Upper lobe of left lung (tissue), 4 donors: ENCODE measurements around the gene BPIFB4.

Experiments used
- CTCF ChIP-seq, 6 experiments: fragments of 450-650 bp in 4 of 6; fragments of 200-600 bp in 2 of 6; sonication (generic) in 2 of 6; IDR thresholded peaks; one replicate each; pipeline ENCODE4 v1.5.1; 2016 to 2019; ENCODE audit warnings: antibody characterized with exemption in 6 of 6
- EP300 ChIP-seq, 4 donors: sonication (generic); formaldehyde crosslinking; IDR thresholded peaks; one replicate each; pipeline ENCODE4 v1.5.1; 2017; ENCODE audit warnings: antibody characterized with exemption in 4 of 4, control low read depth in 2 of 4
- POLR2A ChIP-seq, 4 donors: fragments of 450-650 bp; IDR thresholded peaks; one replicate each; pipeline ENCODE4 v1.5.1; 2016 to 2017; ENCODE audit warnings: antibody characterized with exemption in 4 of 4, mild to moderate bottlenecking in 2 of 4
- POLR2AphosphoS5 ChIP-seq, 2 donors: sonication (generic); formaldehyde crosslinking; IDR thresholded peaks; one replicate each; pipeline ENCODE4 v1.5.1; 2017; ENCODE audit warnings: antibody characterized with exemption in 2 of 2

GRCh38 chr20:33091147-33091546, 11.7 kb downstream of the BPIFB4 start:
- no peak for TF ChIP-seq POLR2A (IDR thresholded peaks at IDR 0.05)
- TF ChIP-seq CTCF (IDR thresholded peaks at IDR 0.05), result no peak
- no peak for TF ChIP-seq POLR2AphosphoS5 (IDR thresholded peaks at IDR 0.05)
- TF ChIP-seq EP300 (IDR thresholded peaks at IDR 0.05), result no peak
